ENCODE results near the gene YY1.

GRCh38 chr14:100221533-100222223 is 17.3 kb upstream of the YY1 start:
- TF ChIP-seq CTCF (IDR thresholded peaks at IDR 0.05; ENCODE audit: insufficient read depth, low read depth, low read length) (no peak), EZH2 (IDR thresholded peaks at IDR 0.05; ENCODE audit: insufficient read depth, low read length) (no peak)

Data from astrocyte (in vitro differentiated cells and primary cell).